ENCODE results near the gene PHLDB2.

DNA sequence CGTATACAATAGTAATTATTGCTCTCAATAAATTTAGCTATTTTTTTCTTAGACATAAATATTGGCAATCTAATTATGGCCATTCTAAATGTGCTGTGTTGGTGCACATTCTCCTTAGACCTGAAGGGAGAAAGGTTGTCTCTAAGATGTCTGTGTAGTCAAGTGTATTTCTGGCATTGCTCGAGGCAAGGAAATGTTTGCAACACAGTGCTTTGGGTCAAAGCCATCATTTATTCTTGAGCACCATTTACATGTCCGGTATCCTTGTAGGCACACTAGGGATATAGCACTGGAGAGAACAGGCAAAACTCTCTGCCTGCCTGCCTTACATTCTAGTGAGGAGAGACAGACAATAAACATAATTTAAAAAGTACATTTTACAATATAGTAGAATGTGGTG lies 2.6 kb upstream of the PHLDB2 start:
- TF ChIP-seq, protein P1, sequence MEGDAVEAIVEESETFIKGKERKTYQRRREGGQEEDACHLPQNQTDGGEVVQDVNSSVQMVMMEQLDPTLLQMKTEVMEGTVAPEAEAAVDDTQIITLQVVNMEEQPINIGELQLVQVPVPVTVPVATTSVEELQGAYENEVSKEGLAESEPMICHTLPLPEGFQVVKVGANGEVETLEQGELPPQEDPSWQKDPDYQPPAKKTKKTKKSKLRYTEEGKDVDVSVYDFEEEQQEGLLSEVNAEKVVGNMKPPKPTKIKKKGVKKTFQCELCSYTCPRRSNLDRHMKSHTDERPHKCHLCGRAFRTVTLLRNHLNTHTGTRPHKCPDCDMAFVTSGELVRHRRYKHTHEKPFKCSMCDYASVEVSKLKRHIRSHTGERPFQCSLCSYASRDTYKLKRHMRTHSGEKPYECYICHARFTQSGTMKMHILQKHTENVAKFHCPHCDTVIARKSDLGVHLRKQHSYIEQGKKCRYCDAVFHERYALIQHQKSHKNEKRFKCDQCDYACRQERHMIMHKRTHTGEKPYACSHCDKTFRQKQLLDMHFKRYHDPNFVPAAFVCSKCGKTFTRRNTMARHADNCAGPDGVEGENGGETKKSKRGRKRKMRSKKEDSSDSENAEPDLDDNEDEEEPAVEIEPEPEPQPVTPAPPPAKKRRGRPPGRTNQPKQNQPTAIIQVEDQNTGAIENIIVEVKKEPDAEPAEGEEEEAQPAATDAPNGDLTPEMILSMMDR (IDR thresholded peaks at IDR 0.05): no peak
- no peak for TF ChIP-seq POLR2A (IDR thresholded peaks at IDR 0.05)
